ENCODE results near the gene MAPKAP1. TPM values are rescaled to one million over a fixed set of nuclear protein-coding genes. Genes with fewer than 3 reads are reported as not detected.

MAPKAP1 gene
- total RNA-seq, 4 donors from 2014 or later = 46.7 to 63.0 (median 57.9) TPM

DNA sequence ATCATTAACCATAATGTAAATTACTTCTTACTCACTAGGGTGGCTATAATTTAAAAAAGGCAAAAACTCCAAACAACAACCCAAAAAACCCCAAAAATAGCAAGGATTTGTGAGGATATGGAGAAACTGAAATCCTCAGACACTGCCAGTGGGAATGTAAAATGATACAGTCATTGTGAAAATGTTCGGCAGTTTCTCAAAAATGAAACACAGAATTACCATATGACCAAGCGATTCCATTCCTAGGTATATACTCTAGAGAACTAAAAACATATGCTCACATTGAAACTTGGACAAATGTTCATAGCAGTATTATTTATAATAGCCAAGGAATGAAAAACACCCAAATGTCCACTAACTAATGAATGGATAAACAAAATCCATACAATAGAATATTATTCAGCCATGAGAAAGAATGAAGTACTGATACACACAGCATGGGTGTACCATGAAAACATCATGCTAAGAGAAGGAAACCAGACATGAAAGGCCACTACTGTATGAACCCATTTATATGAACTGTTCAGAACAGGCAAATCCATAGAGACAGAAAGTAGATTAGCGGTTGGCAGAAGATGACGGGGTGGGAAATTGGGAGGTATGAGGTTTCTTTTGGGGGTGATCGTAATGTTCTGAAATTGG lies 119.1 kb downstream of the MAPKAP1 start:
- WGBS, 2 donors = 93 to 97% methylated on average over 5 of the region's 5 CpGs
- TF ChIP-seq, protein P1, sequence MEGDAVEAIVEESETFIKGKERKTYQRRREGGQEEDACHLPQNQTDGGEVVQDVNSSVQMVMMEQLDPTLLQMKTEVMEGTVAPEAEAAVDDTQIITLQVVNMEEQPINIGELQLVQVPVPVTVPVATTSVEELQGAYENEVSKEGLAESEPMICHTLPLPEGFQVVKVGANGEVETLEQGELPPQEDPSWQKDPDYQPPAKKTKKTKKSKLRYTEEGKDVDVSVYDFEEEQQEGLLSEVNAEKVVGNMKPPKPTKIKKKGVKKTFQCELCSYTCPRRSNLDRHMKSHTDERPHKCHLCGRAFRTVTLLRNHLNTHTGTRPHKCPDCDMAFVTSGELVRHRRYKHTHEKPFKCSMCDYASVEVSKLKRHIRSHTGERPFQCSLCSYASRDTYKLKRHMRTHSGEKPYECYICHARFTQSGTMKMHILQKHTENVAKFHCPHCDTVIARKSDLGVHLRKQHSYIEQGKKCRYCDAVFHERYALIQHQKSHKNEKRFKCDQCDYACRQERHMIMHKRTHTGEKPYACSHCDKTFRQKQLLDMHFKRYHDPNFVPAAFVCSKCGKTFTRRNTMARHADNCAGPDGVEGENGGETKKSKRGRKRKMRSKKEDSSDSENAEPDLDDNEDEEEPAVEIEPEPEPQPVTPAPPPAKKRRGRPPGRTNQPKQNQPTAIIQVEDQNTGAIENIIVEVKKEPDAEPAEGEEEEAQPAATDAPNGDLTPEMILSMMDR (IDR thresholded peaks at IDR 0.05) = no peak
- TF ChIP-seq POLR2A (IDR thresholded peaks at IDR 0.05) = no peak
- H3K4me3 ChIP-seq (ENCODE audit: low read depth, poor library complexity, severe bottlenecking) = no peak overlapping the region

DNA sequence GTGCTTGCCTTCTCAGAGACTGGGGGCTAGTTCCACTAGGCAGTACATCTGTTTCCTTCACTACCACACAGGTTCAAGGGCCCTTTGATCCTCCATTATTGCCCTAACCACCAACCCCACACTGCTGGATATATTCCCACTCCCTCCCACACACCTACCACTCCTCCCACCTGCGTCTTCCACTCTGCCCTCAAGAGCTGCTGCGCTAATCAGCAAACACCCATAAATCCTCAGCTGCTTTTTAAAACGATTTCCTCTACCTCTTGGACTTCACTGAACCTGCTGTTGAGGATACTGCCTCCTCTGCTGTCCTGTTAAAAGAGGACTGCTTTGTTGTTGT lies 120.9 kb downstream of the MAPKAP1 start:
- no peak overlapping the region for H3K4me3 ChIP-seq (ENCODE audit: low read depth, poor library complexity, severe bottlenecking)
- DNase-seq (ENCODE audit: low spot score in 2 of 2) = no peak
- WGBS, 2 donors = 66 to 73% methylated on average over 3 of the region's 3 CpGs
- no peak for TF ChIP-seq POLR2A (IDR thresholded peaks at IDR 0.05)
- TF ChIP-seq, protein P1 (IDR thresholded peaks at IDR 0.05) = no peak
- intact Hi-C loops (cut with DNase I; ENCODE audit: low total_unique reads) = no loop called here

More for the DNA sequence above, 119.1 kb downstream of the MAPKAP1 start:
- no peak for DNase-seq (ENCODE audit: low spot score in 2 of 2)
- intact Hi-C loops (cut with DNase I; ENCODE audit: low total_unique reads) = no loop called here

DNA sequence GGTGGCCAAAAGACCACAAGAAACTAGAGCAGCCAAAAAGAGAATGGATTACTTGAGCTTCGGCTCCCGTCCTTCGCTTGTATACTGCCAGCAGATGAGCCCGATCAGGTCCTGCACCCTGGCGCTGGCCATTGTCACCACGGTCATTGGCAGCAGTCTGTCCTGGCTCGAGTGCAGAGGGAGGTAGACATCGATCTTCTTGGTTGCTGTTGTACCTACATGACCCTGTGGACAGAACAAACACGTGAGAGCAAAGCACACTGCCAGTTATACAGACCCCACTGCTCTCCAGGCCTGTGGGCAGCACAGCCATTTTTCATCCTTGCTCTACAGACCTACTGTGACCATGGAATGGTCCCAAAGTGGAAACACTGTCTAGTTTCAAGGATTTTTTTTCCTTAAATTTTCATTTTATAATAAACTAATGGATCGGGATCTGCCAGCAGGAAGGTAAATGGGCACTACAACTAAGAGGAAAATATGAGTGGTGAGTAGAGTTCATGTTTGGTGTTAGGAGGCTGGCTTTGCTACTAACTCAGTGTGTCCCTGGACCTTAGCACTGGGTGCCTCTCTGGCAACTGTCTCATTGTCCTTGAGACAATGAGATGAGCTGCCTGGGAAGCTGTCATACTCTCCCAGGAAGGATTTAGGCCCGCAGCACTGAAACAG lies 121.4 kb downstream of the MAPKAP1 start:
- DNase-seq (ENCODE audit: low spot score in 2 of 2) = no peak
- intact Hi-C loops (cut with DNase I; ENCODE audit: low total_unique reads) = no loop called here
- WGBS, 2 donors = 94 to 97% methylated on average over 11 of the region's 11 CpGs
- H3K4me3 ChIP-seq (ENCODE audit: low read depth, poor library complexity, severe bottlenecking) = no peak overlapping the region
- TF ChIP-seq, protein P1 (IDR thresholded peaks at IDR 0.05) = no peak

DNA sequence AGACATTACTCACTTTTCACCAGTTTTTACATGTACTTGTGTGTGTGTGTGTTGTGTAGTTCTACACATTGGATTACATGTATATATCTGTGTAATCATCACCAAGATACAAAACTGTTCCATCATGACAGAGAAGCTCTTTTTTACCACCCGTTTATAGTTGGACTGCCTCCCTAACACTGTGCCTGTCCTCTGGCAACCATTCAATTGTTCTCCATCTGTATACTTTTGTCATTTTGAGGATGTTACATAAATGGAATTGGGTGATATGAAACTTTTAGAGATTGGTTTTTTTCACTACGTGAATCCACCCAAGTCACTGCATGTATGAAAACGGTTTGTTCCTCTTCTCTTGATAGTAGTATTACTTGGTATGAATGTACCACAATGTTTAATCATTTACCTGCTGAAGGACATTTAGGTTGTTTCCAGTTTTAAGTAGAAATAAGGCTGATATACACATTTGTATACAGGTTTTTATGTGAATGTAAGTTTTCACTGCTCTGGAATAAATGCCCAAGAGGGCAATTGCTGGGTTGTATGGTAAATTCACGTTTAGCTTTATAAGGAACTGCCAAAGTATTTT lies 126.2 kb downstream of the MAPKAP1 start:
- intact Hi-C loops (cut with DNase I; ENCODE audit: low total_unique reads) = no loop called here
- H3K4me3 ChIP-seq (ENCODE audit: low read depth, poor library complexity, severe bottlenecking) = no peak overlapping the region
- no peak for DNase-seq (ENCODE audit: low spot score in 2 of 2)
- WGBS, 2 donors = 83 to 87% methylated on average over 4 of the region's 4 CpGs
- TF ChIP-seq, protein P1 (IDR thresholded peaks at IDR 0.05) = no peak

DNA sequence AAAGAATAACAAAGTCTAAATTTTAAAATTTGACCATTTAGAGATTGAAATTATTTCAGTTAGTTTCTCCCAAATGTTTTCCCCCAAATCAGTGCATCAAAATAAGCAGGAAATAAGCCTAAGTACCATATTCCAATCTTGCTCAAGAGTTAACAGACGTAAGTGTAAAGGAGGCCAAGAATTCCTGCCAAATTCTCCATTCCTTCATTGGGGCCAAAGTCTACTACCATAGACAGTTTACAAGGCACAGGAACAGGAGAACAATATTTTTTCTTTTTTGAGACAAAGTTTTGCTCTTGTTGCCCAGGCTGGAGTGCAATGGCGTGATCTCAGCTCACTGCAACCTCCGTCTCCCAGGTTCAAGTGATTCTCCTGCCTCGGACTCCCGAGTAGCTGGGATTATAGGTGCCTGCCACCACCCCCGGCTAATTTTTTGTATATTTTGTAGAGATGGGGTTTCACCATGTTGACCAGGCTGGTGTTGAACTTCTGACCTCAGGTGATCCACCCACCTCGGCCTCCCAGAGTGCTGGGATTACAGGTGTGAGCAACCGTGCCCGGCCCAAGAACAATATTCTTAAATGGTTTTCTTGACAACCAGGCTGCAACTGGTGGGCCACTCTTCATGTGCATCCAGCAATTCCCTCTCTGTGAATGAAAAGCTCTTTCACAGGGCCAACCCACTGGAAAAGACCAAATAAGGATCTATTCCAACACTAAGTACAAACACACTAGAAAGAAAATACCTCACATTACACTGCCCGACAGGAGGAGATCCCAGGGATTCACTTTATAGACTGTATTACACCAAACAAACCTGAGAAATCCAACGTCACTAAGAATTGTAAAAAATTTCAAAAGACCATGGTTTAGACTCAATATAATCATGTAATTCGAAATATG lies 127.7 kb downstream of the MAPKAP1 start:
- WGBS, 2 donors = 86 to 91% methylated on average over 12 of the region's 12 CpGs
- TF ChIP-seq, protein P1 (IDR thresholded peaks at IDR 0.05) = no peak
- TF ChIP-seq POLR2A (IDR thresholded peaks at IDR 0.05) = no peak
- no peak overlapping the region for H3K4me3 ChIP-seq (ENCODE audit: low read depth, poor library complexity, severe bottlenecking)
- intact Hi-C loops (cut with DNase I; ENCODE audit: low total_unique reads) = no loop called here
- DNase-seq (ENCODE audit: low spot score in 2 of 2) = no peak
